ELF-1 (cell line): ENCODE measurements around the gene UBAP1.
"Not testable (repeated sequence)": the region's sequence is repeated elsewhere in the genome, so short reads cannot be mapped to it uniquely, and the experiment has no call there.

Experiments used
- DNase-seq: peaks from one replicate; pipeline ENCODE4 v3.0.0-alpha.2; 2016; ENCODE audit warnings: low read depth, low spot score

UBAP1 gene

DNA sequence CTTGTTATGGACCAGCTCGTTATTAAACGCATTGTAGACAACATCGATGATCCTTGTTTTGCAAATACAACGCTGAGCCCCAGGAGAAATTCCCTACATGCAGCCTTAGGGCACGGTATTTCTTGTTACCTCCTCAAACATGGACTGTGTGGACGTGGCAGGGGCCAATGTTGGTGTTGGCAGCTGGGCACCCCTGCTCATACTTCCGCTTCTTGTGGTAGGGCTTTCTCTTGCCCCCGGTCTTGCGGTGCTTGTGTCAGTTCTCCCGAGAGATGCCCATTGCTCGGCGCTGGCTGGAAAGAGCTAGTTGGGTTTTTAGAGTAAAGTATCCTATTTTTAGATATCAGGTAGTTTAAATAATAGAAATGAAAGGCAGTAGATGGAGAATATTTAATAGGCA is 45.5 kb downstream of the UBAP1 start:
- DNase-seq = no peak

DNA sequence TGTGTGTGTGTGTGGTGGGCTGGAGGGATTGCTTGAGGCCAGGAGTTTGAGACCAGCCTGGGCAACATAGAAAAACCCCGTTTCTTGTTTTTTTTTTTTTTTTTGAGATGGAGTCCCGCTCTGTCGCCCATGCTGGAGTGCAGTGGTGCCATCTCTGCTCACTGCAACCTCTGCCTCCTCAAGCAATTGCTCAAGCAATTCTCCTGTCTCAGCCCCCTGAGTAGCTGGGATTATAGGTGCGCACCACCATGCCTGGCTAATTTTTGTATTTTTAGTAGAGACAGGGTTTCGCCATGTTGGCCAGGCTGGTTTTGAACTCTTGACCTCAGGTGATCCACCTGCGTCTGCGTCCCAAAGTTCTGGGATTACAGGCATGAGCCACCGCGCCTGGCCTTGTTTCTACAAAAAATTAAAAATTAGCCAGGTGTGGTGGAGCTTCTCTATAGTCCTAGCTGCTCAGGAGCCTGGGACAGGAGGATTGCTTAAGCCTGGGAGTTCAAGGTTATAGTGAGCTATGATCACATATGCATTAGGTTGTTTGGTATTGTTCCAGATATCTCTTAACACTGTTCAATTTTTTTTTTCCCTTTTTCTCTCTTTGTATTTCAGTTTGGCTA is 47.4 kb downstream of the UBAP1 start:
- not testable (repeated sequence) for DNase-seq

DNA sequence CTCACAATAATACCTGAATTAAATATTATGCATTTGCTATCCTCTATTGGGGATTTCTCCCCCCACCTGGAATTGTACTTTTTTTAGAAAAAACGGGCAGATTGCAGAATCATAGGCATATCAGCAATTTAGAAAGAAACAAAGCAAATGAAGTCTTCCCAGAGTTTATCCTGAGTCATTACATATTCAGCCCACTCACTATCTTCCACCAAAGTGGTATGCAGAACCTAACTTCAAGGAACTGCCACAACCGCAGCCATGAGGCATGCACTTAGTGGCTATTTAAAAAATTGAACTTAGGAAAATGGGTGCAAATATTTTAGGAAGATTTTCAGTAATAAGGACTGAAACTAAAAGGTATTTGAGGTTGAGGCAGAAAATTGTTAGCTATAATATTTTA is 48.6 kb downstream of the UBAP1 start:
- no peak for DNase-seq

DNA sequence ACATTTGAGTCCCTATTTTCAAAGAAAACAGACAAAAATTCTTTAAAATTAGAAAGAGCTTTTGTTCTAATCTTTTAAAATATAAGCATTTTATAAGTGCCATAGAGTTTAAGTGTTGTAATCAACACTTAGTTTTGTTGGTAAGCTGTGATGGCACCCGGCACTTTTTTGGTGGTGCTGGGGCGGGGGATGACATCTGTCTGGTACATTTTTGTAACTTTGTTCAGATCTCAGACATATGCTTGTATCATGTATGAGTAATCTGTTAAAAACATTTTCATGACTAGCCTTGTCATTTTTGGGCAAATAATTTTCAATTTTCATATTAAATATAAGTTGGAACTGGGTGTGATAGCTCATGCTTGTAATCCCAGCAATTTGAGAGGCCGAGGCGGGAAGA is 51.7 kb downstream of the UBAP1 start:
- no peak for DNase-seq

DNA sequence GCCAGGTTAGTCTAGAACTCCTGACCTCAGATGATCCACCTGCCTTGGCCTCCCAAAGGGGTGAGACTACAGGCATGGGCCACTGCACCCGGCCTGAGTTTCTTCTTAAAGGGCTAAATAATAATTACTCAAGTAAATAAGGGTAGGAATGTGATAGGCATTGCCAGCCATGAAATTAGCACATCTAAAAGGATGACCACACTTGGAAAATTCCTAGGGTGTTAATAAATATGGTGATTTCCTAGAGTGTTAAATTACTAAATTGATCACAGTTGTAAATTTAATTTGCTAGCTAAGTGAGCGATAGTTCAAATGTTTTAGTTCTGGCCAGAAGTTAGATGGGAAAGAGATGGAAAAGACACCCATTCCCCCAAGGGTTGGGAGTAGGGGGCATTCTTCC is 53.4 kb downstream of the UBAP1 start:
- no peak for DNase-seq

DNA sequence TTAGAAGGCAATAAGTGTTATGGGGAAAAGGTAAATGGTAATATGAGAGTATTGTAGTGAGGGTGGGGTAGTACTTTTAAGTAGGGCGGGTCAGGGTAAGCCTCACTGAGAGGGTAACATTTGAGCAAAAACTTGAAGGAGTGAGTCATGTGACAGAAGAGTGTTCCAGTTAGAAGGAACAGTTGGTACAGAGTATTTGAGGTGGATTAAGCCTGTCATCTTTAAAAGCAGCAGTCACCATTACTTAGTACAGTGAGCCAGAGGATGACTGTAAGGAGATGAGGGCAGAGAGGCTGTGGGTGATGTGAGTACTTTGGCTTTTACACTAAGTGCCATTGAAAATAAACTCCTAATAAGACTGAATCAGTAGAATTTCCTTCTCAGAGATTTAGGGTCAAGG is 54.8 kb downstream of the UBAP1 start:
- no peak for DNase-seq

DNA sequence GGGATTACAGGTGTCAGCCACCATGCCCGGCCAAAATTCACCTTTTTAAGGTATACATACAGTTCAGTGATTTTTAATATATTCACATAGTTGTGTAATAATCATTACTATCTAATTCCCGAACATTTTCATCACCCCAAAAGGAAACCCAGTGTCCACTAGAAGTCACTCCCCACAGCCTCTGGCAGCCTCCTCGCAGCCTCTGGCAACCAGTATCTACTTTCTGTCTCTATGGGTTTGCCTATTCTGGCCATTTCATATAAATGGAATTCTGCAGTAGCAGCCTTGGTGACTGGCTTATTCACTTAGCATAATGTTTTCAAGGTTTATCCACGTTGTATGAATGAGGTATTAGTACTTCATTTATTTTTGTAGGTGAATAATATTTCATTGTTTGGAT is 59.0 kb downstream of the UBAP1 start:
- DNase-seq = no peak

DNA sequence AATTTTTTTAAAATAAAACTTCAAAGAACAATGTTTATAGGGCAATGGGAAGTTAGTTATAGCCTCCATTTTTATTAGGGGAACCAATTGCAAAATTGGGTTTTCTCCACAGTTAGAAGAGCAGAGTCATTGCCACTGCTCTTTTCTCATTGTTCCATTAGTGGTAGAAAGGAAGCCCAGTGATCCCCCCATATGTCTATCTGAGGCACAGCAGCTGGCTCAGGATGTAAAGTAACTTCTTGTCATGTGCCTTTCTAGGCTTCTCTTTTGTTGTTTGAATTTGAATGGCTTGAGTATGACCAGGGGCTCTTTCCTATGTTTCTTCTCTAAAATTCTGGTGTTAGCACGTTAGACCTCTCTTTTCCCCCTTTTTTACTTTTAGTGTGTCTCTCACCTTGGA is 61.2 kb downstream of the UBAP1 start:
- DNase-seq = no peak

DNA sequence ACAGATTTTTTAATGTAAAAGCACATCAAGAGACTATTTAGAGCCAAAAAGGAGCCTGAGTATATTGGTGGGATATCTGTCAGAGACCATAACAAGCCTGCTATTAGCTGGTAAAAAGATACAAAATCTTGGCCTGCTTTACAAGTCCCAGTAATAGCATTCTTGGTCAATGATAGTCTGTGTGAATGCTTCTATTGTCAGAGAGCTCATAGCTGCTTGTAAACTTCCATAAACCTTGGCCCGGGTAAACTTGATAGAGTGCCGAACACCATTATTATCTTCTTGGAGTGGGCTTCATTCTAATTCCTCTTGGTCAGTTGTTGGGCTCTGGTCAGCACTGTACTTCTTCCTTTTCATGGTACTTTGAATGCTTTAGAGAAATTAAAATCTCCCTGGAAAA is 64.0 kb downstream of the UBAP1 start:
- no peak for DNase-seq

DNA sequence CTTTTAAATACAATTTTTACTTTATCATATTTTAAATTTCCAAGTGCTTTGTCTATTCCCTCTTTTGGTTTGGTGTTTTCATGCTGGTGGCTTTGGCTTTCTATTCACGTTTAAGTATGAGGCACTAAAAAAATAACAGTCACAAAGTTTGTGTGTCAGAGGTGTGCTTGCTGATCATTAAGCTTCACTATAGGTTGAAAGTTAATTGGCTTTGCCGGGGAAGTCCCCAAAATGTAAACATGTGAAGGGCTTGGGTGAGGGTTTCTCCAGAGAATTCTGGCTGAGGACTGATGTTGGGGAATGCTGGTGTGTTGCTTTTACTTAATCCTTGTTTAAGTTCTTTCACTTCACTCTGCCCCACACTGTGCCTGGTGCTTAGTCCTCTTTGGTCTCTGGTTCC is 66.4 kb downstream of the UBAP1 start:
- DNase-seq = not testable (repeated sequence)

DNA sequence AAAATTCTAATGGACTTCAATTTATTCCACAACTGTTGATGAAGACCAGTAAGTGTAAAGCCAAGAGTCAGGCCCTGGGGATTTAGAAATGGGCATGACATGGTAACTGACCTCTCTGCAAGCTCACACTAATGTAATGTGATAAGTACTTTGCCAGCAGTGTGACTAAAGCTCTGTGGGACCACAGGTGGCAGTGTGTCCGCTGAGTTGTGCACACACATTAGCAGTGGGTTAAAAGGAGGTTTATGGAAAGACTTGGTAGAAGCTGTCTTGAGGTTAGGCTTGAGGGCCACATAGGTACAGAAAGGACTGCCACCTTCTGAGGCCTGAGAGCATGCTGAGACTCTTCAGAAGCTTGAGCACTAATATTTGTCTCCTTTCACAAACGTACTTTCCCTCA is 67.6 kb downstream of the UBAP1 start:
- no peak for DNase-seq

DNA sequence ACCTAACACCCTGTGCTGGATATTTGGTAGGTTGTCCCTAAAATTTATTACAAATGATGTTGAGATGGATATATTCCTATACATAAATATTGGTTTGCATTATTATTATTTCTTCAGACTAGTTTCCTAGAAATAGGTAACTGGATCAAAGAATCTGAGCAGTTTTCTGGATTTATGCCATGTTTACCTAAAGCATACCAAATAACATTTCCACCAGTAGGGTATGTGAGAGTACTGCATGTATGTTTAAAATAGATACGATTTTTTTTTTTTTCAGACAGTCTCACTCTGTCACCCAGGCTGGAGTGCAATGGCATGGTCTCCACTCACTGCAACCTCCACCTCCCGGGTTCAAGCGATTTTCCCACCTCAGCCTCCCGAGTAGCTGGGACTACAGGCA is 68.9 kb downstream of the UBAP1 start:
- DNase-seq = not testable (repeated sequence)

DNA sequence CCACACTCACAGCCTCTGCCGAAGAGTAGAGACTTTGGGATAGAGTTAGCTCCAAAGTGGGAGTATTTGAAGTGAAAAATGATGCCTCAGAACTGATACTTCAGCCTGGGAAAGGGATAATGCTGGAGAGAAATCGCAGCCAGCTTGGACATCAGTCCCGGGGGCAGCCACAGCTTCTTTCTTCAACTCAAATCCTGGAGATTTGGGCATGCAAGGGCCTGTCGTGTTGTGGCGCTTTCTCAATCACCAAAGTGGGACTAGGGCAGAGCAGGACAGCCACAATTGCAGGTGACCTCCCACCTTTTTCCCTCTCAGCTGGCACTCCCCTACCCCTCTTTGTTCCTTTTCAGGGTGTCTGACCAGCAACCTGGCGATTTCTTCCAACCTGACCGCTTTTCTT is 70.4 kb downstream of the UBAP1 start:
- DNase-seq = no peak

DNA sequence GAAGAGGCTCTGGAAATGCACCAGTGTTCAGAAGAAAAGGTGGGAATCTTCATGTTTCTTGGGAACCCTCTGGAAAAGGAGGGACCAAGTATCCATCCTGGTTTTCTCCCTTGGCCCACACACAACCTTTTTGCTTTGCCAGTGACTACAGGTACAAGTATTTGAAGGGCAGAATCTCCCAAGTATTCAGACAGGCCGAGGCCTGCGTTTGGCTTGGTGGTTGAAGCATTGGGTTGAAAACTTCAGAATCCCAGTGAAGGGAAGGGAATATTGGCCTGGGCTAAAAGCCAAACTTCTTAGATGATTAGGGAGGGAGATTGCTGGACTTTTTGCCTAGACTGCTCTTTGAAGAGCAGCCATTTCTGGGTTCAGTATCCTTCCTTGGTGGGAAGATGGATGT is 71.9 kb downstream of the UBAP1 start:
- DNase-seq = no peak

DNA sequence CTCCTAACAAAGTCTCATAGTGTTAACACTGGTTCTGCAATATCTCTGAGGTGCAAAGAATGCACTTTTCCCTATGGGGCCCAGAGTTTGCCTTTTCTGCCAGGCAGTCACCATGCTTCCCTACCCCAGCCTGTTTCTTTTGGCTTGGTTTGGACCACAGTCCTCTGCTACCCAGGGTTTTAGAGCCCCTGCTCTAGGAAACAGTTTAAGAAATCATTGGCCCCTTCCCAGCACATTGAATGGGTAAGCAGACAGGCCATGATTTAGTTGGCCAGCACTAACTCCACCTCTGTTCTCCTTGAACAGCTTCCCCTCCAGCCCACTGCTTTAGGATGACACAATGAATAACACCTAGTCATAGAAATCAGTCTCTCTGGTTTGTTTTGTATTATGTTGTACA is 73.2 kb downstream of the UBAP1 start:
- no peak for DNase-seq

DNA sequence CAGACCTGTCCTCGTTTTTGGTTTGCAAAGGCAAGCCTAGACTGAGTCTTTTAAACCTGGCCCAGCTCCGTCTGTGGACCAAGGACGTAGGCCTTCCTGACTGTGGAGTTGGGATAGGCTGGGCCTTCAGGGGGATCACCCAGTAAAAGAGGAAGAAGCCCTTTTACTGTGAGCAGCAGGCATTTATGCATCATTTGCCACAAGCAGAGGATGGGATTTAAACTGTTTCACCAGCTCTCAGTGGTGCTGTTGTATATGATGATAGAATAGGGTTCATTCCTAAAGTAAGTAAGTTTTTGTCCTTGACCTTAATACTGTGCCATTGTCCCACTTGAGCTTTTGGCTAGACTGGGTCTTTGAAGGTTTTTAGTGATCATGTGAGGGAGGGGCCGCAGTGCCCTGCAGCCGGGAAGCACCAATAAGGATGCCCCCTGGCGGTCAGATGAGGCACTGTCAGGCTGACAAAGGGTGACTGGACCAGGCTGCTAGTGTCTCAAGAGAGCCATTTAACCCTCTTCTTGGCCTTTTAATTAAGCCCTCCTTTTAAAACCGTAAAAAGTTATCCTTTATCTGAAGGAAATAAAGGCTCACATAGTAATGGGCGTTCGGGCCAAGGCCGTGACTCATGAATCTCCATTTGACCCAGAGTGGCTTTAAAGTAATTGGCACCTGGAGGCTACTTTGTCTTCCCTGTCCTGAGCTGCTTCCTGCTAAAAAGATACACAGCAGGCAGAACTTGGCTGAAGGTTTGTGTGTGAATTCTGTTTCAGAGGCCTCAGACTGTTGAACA is 74.0 kb downstream of the UBAP1 start:
- DNase-seq = peak; percentile 87

DNA sequence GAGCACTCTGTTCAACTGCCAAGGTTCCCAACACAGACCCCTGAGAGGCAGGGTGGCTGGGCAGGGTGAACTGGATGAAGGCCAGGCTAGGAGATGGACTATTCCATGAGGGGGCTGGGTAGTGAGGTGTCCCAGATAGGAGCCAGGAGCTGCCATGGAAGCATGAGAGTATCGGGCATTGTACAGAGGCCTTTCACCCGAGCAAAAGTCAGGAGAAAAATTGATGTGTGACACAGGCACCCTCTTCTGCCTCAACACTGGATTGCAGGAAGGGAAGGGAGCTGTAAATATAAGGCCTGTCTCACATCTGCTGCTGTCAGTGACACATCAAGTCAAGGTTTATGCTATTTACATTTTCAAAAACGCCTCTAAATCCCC is 74.6 kb downstream of the UBAP1 start:
- DNase-seq = no peak

DNA sequence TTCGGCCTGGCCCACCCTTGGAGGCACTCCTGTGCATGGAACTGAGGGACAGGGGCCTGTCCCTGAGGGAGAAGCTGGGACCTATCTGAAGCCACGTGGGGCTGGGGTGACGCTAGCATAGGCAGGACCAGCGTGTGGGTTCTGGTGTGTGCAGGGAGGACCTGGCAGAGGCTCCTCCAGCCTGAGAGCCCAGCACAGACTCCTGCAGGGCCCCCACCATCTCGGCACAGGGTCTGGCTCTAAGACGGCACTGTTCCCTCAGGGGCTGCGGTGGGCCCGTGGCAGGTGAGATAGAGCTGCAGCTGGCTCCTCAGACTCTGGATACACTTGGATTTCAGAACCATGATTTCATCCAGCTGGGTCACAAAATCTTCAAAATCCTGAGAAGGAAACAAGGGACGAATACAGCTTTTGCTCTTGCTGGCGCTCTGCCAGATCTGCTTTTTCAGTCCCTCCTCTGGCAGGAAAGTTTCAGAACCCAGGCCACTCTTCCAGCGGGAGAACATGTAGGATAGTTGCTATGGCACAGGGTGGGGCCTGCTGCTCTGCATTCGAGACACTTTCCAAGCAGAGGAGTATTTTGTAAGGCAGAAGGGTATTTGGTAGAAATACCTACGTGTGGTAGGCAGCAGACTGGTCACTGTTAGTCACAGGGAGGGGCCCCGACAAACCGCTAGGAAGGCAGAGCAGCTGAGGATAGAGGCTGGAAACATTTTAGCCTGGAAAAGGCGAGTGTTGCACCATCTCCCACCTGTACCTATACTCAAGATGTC is 75.5 kb downstream of the UBAP1 start:
- no peak for DNase-seq

DNA sequence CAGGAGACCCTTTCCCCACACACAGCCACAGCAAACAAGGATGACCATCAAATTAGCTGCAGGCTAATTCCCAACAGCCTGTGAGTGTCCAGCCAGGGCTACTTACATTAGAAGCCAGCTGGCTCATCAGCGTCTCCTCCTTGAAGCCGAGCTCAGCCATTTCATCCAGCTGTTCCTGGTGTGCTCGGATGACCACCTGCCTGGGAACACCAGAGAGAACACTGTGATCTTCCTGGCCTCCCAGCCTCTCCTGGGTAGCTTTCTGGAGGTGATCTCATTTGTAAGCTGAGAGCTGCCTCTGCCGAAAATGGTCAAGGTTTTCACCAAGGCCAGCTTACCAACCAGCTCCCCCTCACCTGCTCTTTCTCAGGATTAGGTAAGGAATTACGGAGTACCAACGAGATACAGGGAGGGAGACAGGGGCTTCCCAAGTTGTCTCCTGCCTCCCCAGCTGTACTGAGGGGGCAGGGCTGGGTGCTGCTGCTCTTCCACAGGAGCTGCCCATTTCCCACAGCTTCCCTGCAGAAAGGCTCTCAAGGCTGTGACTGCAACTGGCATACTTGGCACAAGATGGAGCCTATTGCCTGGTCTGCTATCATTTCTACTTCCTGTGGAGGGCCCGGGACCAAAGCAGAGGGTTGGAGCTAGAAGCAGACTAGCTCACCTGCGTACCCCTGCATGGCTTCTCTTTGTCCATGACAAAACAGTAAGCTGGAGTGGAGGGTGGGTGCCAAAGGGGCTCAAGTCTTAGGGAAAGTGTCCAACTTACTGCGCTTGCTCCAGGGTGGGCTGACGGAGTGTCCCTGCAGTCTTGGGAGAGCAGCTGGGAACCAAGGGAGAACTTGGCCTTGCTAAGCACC is 76.4 kb downstream of the UBAP1 start:
- no peak for DNase-seq

DNA sequence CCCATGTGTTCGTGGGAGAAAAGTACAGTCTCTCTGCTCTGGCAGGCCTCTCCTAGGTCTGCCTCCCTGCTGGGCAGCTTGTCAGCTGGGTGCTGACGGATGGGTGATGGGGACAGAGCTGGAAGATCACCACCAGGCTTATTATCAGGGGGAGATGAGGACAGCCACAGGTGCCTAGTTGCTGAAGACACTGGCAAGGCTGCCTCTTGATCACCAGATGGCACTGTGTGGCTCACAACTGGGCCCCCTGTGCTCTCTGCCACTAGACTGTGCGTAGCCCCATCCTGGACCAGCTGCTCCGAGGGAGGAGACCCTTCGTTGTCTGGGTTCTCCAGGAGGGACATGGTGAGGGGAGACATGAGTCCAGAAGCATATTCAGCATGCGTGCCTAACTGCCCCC is 77.3 kb downstream of the UBAP1 start:
- no peak for DNase-seq

DNA sequence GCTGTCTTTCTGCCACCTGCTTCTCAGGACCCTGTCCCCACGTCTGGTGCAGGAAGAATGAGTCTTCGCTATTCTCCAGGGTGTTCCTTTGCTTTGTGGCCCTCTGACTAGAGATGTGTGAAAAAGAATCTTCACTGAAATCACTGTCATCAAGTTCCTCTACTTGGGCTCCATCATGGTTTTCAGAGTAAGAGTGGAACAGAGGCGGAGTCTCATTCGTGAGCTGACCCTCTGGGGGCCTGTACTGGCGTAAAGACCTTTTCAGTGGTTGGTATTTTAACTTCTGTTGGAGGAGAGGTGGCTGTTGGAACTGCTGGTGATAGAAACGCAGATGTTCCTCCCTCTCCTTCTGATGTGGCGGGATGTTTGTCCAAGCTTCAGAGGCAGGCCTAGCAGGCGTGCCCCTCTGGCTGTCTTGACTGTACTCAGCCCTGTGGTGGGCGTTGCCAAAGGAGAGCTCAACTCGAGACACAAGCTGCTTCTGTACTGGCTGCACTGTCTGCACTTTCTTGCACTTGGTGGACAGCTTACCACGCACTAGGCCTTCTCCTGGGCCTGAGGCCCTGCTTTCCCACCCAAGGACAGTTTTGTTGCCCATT is 78.2 kb downstream of the UBAP1 start:
- no peak for DNase-seq

DNA sequence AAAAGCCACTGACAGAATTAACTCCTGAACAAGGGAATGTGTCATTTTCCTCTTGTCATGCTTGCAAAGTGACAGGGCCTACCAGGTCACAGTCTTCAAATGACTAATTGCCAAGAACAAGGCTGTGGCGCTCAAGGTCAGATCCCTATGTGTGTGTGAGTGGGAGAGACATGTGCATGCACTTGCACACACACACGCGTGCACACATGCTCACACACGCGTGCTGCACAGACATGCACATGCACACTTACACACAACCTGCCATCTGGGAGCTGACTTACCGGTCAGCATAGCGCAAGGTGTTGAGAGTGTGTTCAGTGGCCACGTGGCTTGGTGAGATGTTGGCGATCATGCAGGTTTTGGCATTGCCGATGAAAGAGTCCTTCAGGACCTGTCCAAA is 80.5 kb downstream of the UBAP1 start:
- DNase-seq = no peak
